H9 (cell line): ENCODE results near the gene SLCO4A1. TPM values are rescaled to one million over a fixed set of nuclear protein-coding genes. Genes with fewer than 3 reads are reported as not detected.
A peak's percentile ranks its signal among the peaks of the same experiment; 100 is the strongest.

Experiments
- DNase-seq: peaks from one replicate; pipeline ENCODE4 v3.0.0-alpha.2; 2017
- H2AFZ ChIP-seq: one replicate; pipeline ENCODE4 v1.6.1; 2013; ENCODE audit warnings: mild to moderate bottlenecking, low read length, control low read depth, moderate library complexity
- H2AK5ac ChIP-seq: 2 replicates; pipeline ENCODE4 v1.6.1; 2013; ENCODE audit warnings: low read length, control low read depth, mixed read lengths; ENCODE audit not compliant: insufficient read length
- H2BK120ac ChIP-seq: one replicate; pipeline ENCODE4 v1.6.1; 2013; ENCODE audit warnings: low read depth, mild to moderate bottlenecking, low read length, control low read depth, inconsistent platforms; ENCODE audit not compliant: poor library complexity, severe bottlenecking
- H2BK12ac ChIP-seq: 2 replicates; pipeline ENCODE4 v1.6.1; 2013; ENCODE audit warnings: low read length, control low read depth, mixed read lengths, low read depth; ENCODE audit not compliant: insufficient read length
- H2BK15ac ChIP-seq: 2 replicates; pipeline ENCODE4 v1.6.1; 2013; ENCODE audit warnings: low read depth, low read length, control low read depth
- H2BK20ac ChIP-seq: one replicate; pipeline ENCODE4 v1.6.1; 2013; ENCODE audit warnings: low read depth, mild to moderate bottlenecking, low read length, control low read depth, inconsistent platforms; ENCODE audit not compliant: poor library complexity, severe bottlenecking
- H2BK5ac ChIP-seq: 2 replicates; pipeline ENCODE4 v1.6.1; 2013; ENCODE audit warnings: low read length, control low read depth, mixed read lengths; ENCODE audit not compliant: insufficient read length
- H3K14ac ChIP-seq: 2 replicates; pipeline ENCODE4 v1.6.1; 2013; ENCODE audit warnings: low read length, control low read depth; ENCODE audit not compliant: insufficient read depth
- H3K18ac ChIP-seq: 2 replicates; pipeline ENCODE4 v1.6.1; 2013; ENCODE audit warnings: low read depth, mild to moderate bottlenecking, mixed read lengths, low read length, control low read depth; ENCODE audit not compliant: insufficient read length
- H3K23ac ChIP-seq: 2 replicates; pipeline ENCODE4 v1.6.1; 2013; ENCODE audit warnings: low read length, control low read depth, mixed read lengths, low read depth; ENCODE audit not compliant: insufficient read length
- H3K23me2 ChIP-seq: 2 replicates; pipeline ENCODE4 v1.6.1; 2013; ENCODE audit warnings: low read depth, mild to moderate bottlenecking, mixed read lengths, low read length, control low read depth; ENCODE audit not compliant: insufficient read length, poor library complexity, severe bottlenecking
- H3K27ac ChIP-seq: 2 replicates; pipeline ENCODE4 v1.5.1; 2013; ENCODE audit warnings: low read length, control low read depth, mixed read lengths, low read depth; ENCODE audit not compliant: insufficient read length
- H3K27me3 ChIP-seq: 2 replicates; pipeline ENCODE4 v1.6.1; 2013; ENCODE audit warnings: low read length, control low read depth, inconsistent platforms; ENCODE audit not compliant: insufficient read depth
- H3K4ac ChIP-seq: 2 replicates; pipeline ENCODE4 v1.6.1; 2013; ENCODE audit warnings: low read depth, mild to moderate bottlenecking, control low read depth, inconsistent platforms, low read length, moderate library complexity
- H3K4me1 ChIP-seq: 2 replicates; pipeline ENCODE4 v1.6.1; 2013; ENCODE audit warnings: low read length, control low read depth, inconsistent platforms; ENCODE audit not compliant: insufficient read depth
- H3K4me2 ChIP-seq: 2 replicates; pipeline ENCODE4 v1.6.1; 2013; ENCODE audit warnings: low read length, control low read depth, mixed read lengths; ENCODE audit not compliant: insufficient read length, insufficient read depth
- H3K56ac ChIP-seq: 2 replicates; pipeline ENCODE4 v1.6.1; 2013; ENCODE audit warnings: low read depth, mild to moderate bottlenecking, mixed read lengths, low read length, control low read depth; ENCODE audit not compliant: insufficient read length
- H3K79me1 ChIP-seq: 2 replicates; pipeline ENCODE4 v1.6.1; 2013; ENCODE audit warnings: low read depth, mild to moderate bottlenecking, moderate library complexity, low read length, control low read depth, inconsistent platforms; ENCODE audit not compliant: insufficient read depth, poor library complexity, severe bottlenecking
- H3K79me2 ChIP-seq: 2 replicates; pipeline ENCODE4 v1.6.1; 2013; ENCODE audit warnings: low read length, control low read depth, inconsistent platforms; ENCODE audit not compliant: insufficient read depth
- H3K9ac ChIP-seq: 2 replicates; pipeline ENCODE4 v1.6.1; 2013; ENCODE audit warnings: low read length, control low read depth, mixed read lengths; ENCODE audit not compliant: insufficient read length; ENCODE audit errors: extremely low read depth
- H3K9me3 ChIP-seq: one replicate; pipeline ENCODE4 v1.6.1; 2013; ENCODE audit warnings: low read depth, low read length, inconsistent platforms; ENCODE audit not compliant: control insufficient read depth
- H3T11ph ChIP-seq: one replicate; pipeline ENCODE4 v1.6.1; 2013; ENCODE audit warnings: mild to moderate bottlenecking, low read length, control low read depth, inconsistent platforms
- H4K20me1 ChIP-seq: one replicate; pipeline ENCODE4 v1.6.1; 2013; ENCODE audit not compliant: control insufficient read depth, insufficient read length, insufficient read depth
- H4K5ac ChIP-seq: 2 replicates; pipeline ENCODE4 v1.6.1; 2013; ENCODE audit warnings: low read depth, mild to moderate bottlenecking, mixed read lengths, low read length, control low read depth; ENCODE audit not compliant: insufficient read length
- H4K8ac ChIP-seq: replicated peaks from 2 replicates; pipeline ENCODE4 v1.6.1; 2013; ENCODE audit warnings: low read length, control low read depth, mixed read lengths, low read depth; ENCODE audit not compliant: insufficient read length
- H4K91ac ChIP-seq: 2 replicates; pipeline ENCODE4 v1.6.1; 2013; ENCODE audit warnings: low read depth, mild to moderate bottlenecking, moderate library complexity, mixed read lengths, low read length, control low read depth; ENCODE audit not compliant: insufficient read length
- H3K27ac Mint-ChIP-seq, 3 experiments: 2 replicates in 2 of 3; 3 replicates in 1 of 3; pipeline ENCODE4 v1.8.0; 2020 to 2021; ENCODE audit warnings: mixed read lengths in 3 of 3, mild to moderate bottlenecking in 1 of 3, moderate library complexity in 1 of 3
- H3K27me3 Mint-ChIP-seq: 2 replicates; pipeline ENCODE4 v1.8.0; 2021; ENCODE audit warnings: low read depth, mild to moderate bottlenecking, moderate library complexity, mixed read lengths
- H3K36me3 Mint-ChIP-seq, 3 experiments: 2 replicates in 2 of 3; 3 replicates in 1 of 3; pipeline ENCODE4 v1.8.0; 2020 to 2021; ENCODE audit warnings: low read depth in 3 of 3, mixed read lengths in 3 of 3; ENCODE audit not compliant: insufficient read depth in 1 of 3
- H3K4me1 Mint-ChIP-seq, 2 experiments: 2 replicates each; pipeline ENCODE4 v1.8.0; 2020; ENCODE audit warnings: mixed read lengths in 2 of 2
- H3K4me3 Mint-ChIP-seq, 2 experiments: 2 replicates in 1 of 2; 3 replicates in 1 of 2; pipeline ENCODE4 v1.8.0; 2020 to 2021; ENCODE audit warnings: mild to moderate bottlenecking in 2 of 2, mixed read lengths in 2 of 2, moderate library complexity in 1 of 2
- H3K9me3 Mint-ChIP-seq, 2 experiments: 2 replicates in 1 of 2; 3 replicates in 1 of 2; pipeline ENCODE4 v1.8.0; 2020; ENCODE audit warnings: mild to moderate bottlenecking in 2 of 2, mixed read lengths in 2 of 2, moderate library complexity in 1 of 2
- WGBS: extraction: QIAGEN DNeasy Blood & Tissue Kit; methylation state at CpG from one replicate; pipeline ENCODE4 v1.1.7; 2013; ENCODE audit warnings: missing lambda C conversion rate, low lambda C conversion rate, mixed read lengths; ENCODE audit not compliant: insufficient read length; ENCODE audit errors: extremely low coverage; 5-methylcytosine and 5-hydroxymethylcytosine counted together
- total RNA-seq: library from RNA; stranded (reverse); gene quantifications from 2 replicates; pipeline ENCODE4 v1.2.1, GENCODE V29; 2021
- TF ChIP-seq, protein P1 (sequence below): fragments of 200-600 bp; sonication (generic); conservative IDR thresholded peaks from 3 replicates; pipeline ENCODE4 v1.8.0; 2021; ENCODE audit warnings: antibody characterized with exemption, mild to moderate bottlenecking

Gene SLCO4A1
- total RNA-seq, 1 experiment from 2014 or later = 9.4 TPM

DNA sequence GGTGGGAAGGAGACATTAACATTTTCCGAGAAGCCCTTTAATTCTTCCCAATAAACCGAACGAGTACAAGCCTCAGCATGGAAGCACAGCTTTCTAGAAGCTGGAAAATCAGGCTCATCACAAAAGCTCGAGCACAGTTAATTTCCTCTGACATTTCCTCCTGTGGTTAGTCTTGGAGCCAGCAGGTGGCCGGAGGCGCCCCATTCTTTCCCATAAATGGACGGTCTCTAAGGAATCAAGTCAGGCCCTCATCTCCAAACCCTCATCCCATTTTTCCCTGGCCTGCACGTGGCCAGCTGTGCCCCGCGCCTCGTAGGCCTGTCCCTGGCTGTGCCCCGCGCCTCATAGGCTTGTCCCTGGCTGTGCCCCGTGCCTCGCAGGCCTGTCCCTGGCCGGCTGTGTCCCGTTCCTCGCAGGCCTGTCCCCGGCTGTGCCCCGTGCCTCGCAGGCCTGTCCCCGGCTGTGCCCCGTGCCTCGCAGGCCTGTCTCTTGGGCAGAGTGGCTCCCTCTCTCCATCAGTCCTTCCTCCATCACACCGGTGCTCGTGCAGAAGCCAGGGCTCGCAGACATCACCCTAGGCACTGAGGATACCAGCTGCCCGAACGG is 46.7 kb downstream of the SLCO4A1 start:
- Histone ChIP-seq H2AFZ (no peak overlapping the region), H2AK5ac (no peak overlapping the region), H3K4me1 (no peaks in the 10 kb centered on the region), H3K4me2 (no peak overlapping the region), H4K8ac (no peak overlapping the region), H3K9me3 (no peaks in the 10 kb centered on the region), H3K14ac (no peak overlapping the region), H3T11ph (no peak overlapping the region), H3K79me2 (no peaks in the 10 kb centered on the region), H4K20me1 (no peaks in the 10 kb centered on the region), H3K4ac (no peak overlapping the region), H2BK120ac (no peak overlapping the region), H2BK5ac (no peak overlapping the region), H3K23ac (no peak overlapping the region), H2BK15ac (no peak overlapping the region), H3K27me3 (no peaks in the 10 kb centered on the region), H3K23me2 (no peaks in the 10 kb centered on the region), H3K79me1 (no peaks in the 10 kb centered on the region), H3K18ac (no peak overlapping the region), H2BK12ac (no peak overlapping the region), H3K27ac (no peak overlapping the region), H3K56ac (no peak overlapping the region), H3K9ac (no peak overlapping the region), H4K5ac (no peak overlapping the region), H4K91ac (no peak overlapping the region), H2BK20ac (no peak overlapping the region)
- no peak overlapping the region; a peak in 1 of 7 replicates for H3K27ac Mint-ChIP-seq
- H3K36me3 Mint-ChIP-seq = no peaks in the 10 kb centered on the region
- TF ChIP-seq, protein P1, sequence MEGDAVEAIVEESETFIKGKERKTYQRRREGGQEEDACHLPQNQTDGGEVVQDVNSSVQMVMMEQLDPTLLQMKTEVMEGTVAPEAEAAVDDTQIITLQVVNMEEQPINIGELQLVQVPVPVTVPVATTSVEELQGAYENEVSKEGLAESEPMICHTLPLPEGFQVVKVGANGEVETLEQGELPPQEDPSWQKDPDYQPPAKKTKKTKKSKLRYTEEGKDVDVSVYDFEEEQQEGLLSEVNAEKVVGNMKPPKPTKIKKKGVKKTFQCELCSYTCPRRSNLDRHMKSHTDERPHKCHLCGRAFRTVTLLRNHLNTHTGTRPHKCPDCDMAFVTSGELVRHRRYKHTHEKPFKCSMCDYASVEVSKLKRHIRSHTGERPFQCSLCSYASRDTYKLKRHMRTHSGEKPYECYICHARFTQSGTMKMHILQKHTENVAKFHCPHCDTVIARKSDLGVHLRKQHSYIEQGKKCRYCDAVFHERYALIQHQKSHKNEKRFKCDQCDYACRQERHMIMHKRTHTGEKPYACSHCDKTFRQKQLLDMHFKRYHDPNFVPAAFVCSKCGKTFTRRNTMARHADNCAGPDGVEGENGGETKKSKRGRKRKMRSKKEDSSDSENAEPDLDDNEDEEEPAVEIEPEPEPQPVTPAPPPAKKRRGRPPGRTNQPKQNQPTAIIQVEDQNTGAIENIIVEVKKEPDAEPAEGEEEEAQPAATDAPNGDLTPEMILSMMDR = 0 out of 3 replicates have a peak, but pooled peaks have one; percentile 10
- no peaks in the 10 kb centered on the region; a peak in 1 of 5 replicates for H3K9me3 Mint-ChIP-seq
- no CpG with 5 or more reads among the region's 29 CpGs for WGBS
- peaks cover 14 to 16% of the 10 kb centered on the region in 2 experiments for H3K4me1 Mint-ChIP-seq
- H3K27me3 Mint-ChIP-seq = peaks cover 3% of the 10 kb centered on the region
- H3K4me3 Mint-ChIP-seq = no peak overlapping the region
- DNase-seq = no peak
